ENCODE measurements around the gene QSOX2. TPM values are rescaled to one million over a fixed set of nuclear protein-coding genes. Genes with fewer than 3 reads are reported as not detected.

QSOX2 gene
- total RNA-seq, 1 donor, result 7.1 TPM

DNA sequence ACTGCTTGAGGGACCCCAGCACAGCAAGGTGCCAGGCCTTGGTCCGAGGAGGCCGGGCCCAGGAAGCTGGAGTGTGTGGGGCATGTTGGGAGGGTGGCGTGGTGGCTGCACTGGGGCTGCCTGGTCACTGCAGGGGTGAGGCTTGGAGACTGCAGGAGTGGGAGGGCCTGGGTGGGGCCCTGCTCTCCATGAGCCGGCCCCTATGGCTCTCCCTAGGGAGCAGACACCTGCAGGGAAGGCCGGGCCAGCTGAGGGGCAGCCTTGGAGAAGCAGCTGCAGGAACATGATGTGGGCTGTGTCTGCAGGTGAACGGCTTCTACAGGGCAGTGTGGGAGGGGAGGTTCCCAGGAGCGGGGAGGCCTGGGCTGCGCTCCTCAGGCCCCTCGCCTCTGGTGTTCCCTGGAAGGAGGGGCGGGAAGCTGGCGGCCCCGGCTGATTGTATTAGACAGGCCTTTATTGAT, 85.2 kb downstream of the QSOX2 start:
- DNase-seq (ENCODE audit: low read depth), result no peak
- no peak overlapping the region for H3K4me3 ChIP-seq (ENCODE audit: low read depth, low read length)
- TF ChIP-seq, protein P1, sequence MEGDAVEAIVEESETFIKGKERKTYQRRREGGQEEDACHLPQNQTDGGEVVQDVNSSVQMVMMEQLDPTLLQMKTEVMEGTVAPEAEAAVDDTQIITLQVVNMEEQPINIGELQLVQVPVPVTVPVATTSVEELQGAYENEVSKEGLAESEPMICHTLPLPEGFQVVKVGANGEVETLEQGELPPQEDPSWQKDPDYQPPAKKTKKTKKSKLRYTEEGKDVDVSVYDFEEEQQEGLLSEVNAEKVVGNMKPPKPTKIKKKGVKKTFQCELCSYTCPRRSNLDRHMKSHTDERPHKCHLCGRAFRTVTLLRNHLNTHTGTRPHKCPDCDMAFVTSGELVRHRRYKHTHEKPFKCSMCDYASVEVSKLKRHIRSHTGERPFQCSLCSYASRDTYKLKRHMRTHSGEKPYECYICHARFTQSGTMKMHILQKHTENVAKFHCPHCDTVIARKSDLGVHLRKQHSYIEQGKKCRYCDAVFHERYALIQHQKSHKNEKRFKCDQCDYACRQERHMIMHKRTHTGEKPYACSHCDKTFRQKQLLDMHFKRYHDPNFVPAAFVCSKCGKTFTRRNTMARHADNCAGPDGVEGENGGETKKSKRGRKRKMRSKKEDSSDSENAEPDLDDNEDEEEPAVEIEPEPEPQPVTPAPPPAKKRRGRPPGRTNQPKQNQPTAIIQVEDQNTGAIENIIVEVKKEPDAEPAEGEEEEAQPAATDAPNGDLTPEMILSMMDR (IDR thresholded peaks at IDR 0.05; ENCODE audit: insufficient read depth, low read length), result no peak

DNA sequence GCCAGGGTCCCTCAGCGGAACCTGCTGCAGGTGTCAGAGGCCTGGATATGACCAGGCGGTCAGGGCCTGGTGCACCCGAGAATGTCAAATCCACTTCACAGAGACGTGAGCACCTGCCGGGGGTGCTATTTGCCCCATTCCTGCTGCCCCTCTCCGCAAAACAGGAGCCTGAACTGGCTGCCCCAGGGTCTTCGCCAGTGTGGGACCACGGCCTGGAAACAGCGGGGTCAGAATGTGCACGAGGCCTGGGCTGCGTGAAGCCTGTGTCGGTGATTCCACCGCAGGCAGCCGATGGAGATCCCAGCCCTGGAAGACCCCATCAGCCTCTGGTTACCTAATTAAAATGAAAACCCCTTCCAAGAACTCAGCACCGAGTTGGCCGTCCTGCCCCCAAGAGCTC, 85.8 kb downstream of the QSOX2 start:
- DNase-seq (ENCODE audit: low read depth), result no peak
- H3K4me3 ChIP-seq (ENCODE audit: low read depth, low read length), result no peak overlapping the region

DNA sequence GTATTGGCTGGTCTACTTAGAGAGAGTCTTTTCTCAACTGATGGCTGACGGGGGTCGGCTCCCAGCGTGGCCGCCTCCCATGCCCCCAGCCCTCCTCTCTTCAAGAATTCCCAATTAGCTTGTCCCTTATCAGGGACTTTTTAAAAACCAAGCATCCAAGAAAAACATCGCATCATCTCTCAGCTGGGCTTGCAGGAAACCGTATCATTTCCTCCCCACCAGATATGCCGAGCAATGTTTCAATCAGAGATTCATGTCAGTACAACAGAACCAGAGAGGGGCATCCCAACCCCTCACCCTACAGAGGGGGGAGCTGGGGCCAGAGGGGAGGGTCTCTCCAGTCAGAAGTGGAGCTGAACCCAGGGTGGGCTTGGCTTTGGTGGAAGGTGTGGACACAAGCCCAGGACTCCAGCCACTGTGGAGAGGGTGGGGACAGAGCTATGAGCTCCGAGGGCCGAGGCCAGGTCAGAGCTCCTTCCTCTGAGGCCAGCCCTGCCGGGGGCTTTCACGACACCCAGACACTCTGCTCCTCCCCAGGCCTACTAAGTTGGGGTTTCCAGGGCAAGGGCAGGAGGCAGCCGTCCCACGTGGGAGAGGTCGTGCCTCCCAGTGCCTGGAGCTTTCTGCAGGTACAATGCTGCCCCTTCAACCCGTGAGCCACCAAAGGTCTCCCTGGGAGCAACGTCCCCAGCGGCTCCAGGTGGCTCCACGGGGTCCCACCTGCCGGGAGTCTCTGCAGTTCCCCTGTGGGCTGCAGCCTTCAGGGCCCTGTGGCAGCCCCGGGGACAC, 87.9 kb downstream of the QSOX2 start:
- TF ChIP-seq, protein P1 (IDR thresholded peaks at IDR 0.05; ENCODE audit: insufficient read depth, low read length), result no peak
- peak; percentile 17 for DNase-seq (ENCODE audit: low read depth)
- H3K4me3 ChIP-seq (ENCODE audit: low read depth, low read length), result no peak overlapping the region

More for the DNA sequence above, 85.8 kb downstream of the QSOX2 start:
- TF ChIP-seq, protein P1 (IDR thresholded peaks at IDR 0.05; ENCODE audit: insufficient read depth, low read length), result no peak

Other genes with a start within 250 kb of the QSOX2 start
- 17.4 and 27.1 TPM in 2 replicates for gene NACC2, start 150.5 kb downstream of the QSOX2 start, total RNA-seq (ENCODE audit: low replicate concordance)
- 46.1 and 87.9 TPM in 2 replicates for gene TMEM250, start 126.9 kb downstream of the QSOX2 start, total RNA-seq (ENCODE audit: low replicate concordance)
- gene LHX3, start 40.7 kb downstream of the QSOX2 start, total RNA-seq (ENCODE audit: low replicate concordance), result not detected in 2 replicates
- gene CCDC187, start 58.3 kb upstream of the QSOX2 start, total RNA-seq (ENCODE audit: low replicate concordance), result under 0.01 TPM in 1 of 2 replicates, not detected in the other
- 25.9 and 48.5 TPM in 2 replicates for gene GPSM1, start 81.7 kb upstream of the QSOX2 start, total RNA-seq (ENCODE audit: low replicate concordance)
- gene DNLZ, start 117.9 kb upstream of the QSOX2 start, total RNA-seq (ENCODE audit: low replicate concordance), result 5.2 and 6.1 TPM in 2 replicates
- 1.1 and 1.4 TPM in 2 replicates for gene CARD9, start 127.9 kb upstream of the QSOX2 start, total RNA-seq (ENCODE audit: low replicate concordance)
- gene SNAPC4, start 154.4 kb upstream of the QSOX2 start, total RNA-seq (ENCODE audit: low replicate concordance), result 12.1 and 17.7 TPM in 2 replicates
- 20.5 and 36.3 TPM in 2 replicates for gene ENTR1, start 164.8 kb upstream of the QSOX2 start, total RNA-seq (ENCODE audit: low replicate concordance)
- gene PMPCA, start 164.8 kb upstream of the QSOX2 start, total RNA-seq (ENCODE audit: low replicate concordance), result 36.7 and 48.4 TPM in 2 replicates
- 11.9 and 12.5 TPM in 2 replicates for gene INPP5E, start 194.0 kb upstream of the QSOX2 start, total RNA-seq (ENCODE audit: low replicate concordance)
- gene SEC16A, start 237.2 kb upstream of the QSOX2 start, total RNA-seq (ENCODE audit: low replicate concordance), result 23.8 and 39.4 TPM in 2 replicates